Esophagus squamous epithelium (tissue), 5 donors: ENCODE data around the gene MFSD1. TPM values are rescaled to one million over a fixed set of nuclear protein-coding genes. Genes with fewer than 3 reads are reported as not detected.

Source experiments
- DNase-seq: peaks from one replicate; lab custom pipeline; 2025; lab: John Stamatoyannopoulos, UW
- H3K27ac ChIP-seq, 4 donors: fragments of 200-600 bp; sonication (generic); one replicate each; pipeline ENCODE4 v1.5.1; 2016 to 2019; ENCODE audit warnings: mild to moderate bottlenecking in 1 of 4
- H3K27me3 ChIP-seq, 4 donors: fragments of 200-600 bp; sonication (generic); 1 replicate in 3 of 4; 2 replicates in 1 of 4; pipeline versions ENCODE4 v1.5.1 to v1.6.0; 2017 to 2021; ENCODE audit warnings: antibody characterized with exemption in 1 of 4
- H3K36me3 ChIP-seq, 3 donors: fragments of 200-600 bp; sonication (generic); one replicate each; pipeline ENCODE4 v1.5.1; 2016 to 2019
- H3K4me1 ChIP-seq, 3 donors: fragments of 200-600 bp; sonication (generic); one replicate each; pipeline ENCODE4 v1.5.1; 2017 to 2019
- H3K4me3 ChIP-seq, 4 donors: fragments of 200-600 bp; sonication (generic); 1 replicate in 3 of 4; 2 replicates in 1 of 4; pipeline ENCODE4 v1.5.1; 2016 to 2019; ENCODE audit warnings: mild to moderate bottlenecking in 2 of 4, moderate library complexity in 1 of 4
- H3K9me3 ChIP-seq, 3 donors: fragments of 200-600 bp; sonication (generic); one replicate each; pipeline ENCODE4 v1.5.1; 2016 to 2019
- POLR2A ChIP-seq, 4 donors: fragments of 450-650 bp; IDR thresholded peaks; one replicate each; pipeline ENCODE4 v1.6.1; 2017; ENCODE audit warnings: antibody characterized with exemption in 4 of 4, mild to moderate bottlenecking in 4 of 4, moderate library complexity in 3 of 4
- WGBS, 2 donors: methylation state at CpG; one replicate each; pipeline ENCODE4 v1.1.5; 2018; 5-methylcytosine and 5-hydroxymethylcytosine counted together
- intact Hi-C: fragments of 100-400 bp; cut with DNase I; formaldehyde crosslinking; loops from one replicate; pipeline ENCODE4 v1.15.0; 2022
- total RNA-seq, 4 donors: library from RNA; depleted of rRNA; stranded (reverse); fragments of >200 nt; gene quantifications; one replicate each; pipeline ENCODE4 v1.1.0, GENCODE V29; 2016
- TF ChIP-seq, protein P1 (sequence below), 6 experiments: fragments of 450-650 bp in 4 of 6; fragments of 200-600 bp in 2 of 6; sonication (generic) in 2 of 6; IDR thresholded peaks; one replicate each; pipeline ENCODE4 v1.5.1; 2016 to 2019; ENCODE audit warnings: antibody characterized with exemption in 6 of 6, mild to moderate bottlenecking in 4 of 6, moderate library complexity in 4 of 6
- donor health status: DM: yes; HTN: yes; CAD: no.

The MFSD1 gene
- total RNA-seq, 4 donors from 2014 or later: 72.7 to 108 (median 98.2) TPM

GRCh38 chr3:158849757-158850156 lies 47.9 kb downstream of the MFSD1 start:
- H3K9me3 ChIP-seq: no peaks in the 10 kb centered on the region
- TF ChIP-seq POLR2A (IDR thresholded peaks at IDR 0.05): no peak
- TF ChIP-seq, protein P1, sequence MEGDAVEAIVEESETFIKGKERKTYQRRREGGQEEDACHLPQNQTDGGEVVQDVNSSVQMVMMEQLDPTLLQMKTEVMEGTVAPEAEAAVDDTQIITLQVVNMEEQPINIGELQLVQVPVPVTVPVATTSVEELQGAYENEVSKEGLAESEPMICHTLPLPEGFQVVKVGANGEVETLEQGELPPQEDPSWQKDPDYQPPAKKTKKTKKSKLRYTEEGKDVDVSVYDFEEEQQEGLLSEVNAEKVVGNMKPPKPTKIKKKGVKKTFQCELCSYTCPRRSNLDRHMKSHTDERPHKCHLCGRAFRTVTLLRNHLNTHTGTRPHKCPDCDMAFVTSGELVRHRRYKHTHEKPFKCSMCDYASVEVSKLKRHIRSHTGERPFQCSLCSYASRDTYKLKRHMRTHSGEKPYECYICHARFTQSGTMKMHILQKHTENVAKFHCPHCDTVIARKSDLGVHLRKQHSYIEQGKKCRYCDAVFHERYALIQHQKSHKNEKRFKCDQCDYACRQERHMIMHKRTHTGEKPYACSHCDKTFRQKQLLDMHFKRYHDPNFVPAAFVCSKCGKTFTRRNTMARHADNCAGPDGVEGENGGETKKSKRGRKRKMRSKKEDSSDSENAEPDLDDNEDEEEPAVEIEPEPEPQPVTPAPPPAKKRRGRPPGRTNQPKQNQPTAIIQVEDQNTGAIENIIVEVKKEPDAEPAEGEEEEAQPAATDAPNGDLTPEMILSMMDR (IDR thresholded peaks at IDR 0.05): no peak
- H3K36me3 ChIP-seq: no peaks in the 10 kb centered on the region
- peaks cover 0 to 4% (median 0%) of the 10 kb centered on the region in 3 donors for H3K4me1 ChIP-seq
- no peak overlapping the region for H3K4me3 ChIP-seq
- 59 to 67% methylated on average over 3 of the region's 3 CpGs for WGBS, 2 donors
- no peaks in the 10 kb centered on the region for H3K27me3 ChIP-seq
- intact Hi-C loops: loop anchor here (5.0 kb wide), 1 partner anchor 408 kb away; no protein-coding TSS in a partner anchor
- no peak overlapping the region for H3K27ac ChIP-seq
- no peak for DNase-seq

- DNase-seq: no peak
- 78 to 81% methylated on average over 3 of the region's 3 CpGs for WGBS, 2 donors
- TF ChIP-seq POLR2A (IDR thresholded peaks at IDR 0.05): no peak
- TF ChIP-seq, protein P1 (IDR thresholded peaks at IDR 0.05): no peak
- Histone ChIP-seq H3K36me3 (no peaks in the 10 kb centered on the region), H3K4me1 (no peaks in the 10 kb centered on the region), H3K27ac (no peak overlapping the region), H3K27me3 (no peaks in the 10 kb centered on the region), H3K4me3 (no peak overlapping the region), H3K9me3 (no peaks in the 10 kb centered on the region)
- intact Hi-C loops: no loop called here
These were observed 57.5 kb downstream of the MFSD1 start for GRCh38 chr3:158859362-158859761.

GRCh38 chr3:158863247-158863646 lies 61.4 kb downstream of the MFSD1 start:
- WGBS, 2 donors: 69 to 73% methylated on average over 2 of the region's 2 CpGs
- Histone ChIP-seq H3K27me3 (no peaks in the 10 kb centered on the region), H3K4me1 (no peaks in the 10 kb centered on the region), H3K9me3 (no peaks in the 10 kb centered on the region), H3K27ac (no peak overlapping the region), H3K4me3 (no peak overlapping the region), H3K36me3 (no peaks in the 10 kb centered on the region)
- intact Hi-C loops: no loop called here
- TF ChIP-seq, protein P1 (IDR thresholded peaks at IDR 0.05): no peak
- TF ChIP-seq POLR2A (IDR thresholded peaks at IDR 0.05): no peak
- no peak for DNase-seq

GRCh38 chr3:158864492-158864891 lies 62.6 kb downstream of the MFSD1 start:
- TF ChIP-seq, protein P1 (IDR thresholded peaks at IDR 0.05): no peak
- no peak for TF ChIP-seq POLR2A (IDR thresholded peaks at IDR 0.05)

DNA sequence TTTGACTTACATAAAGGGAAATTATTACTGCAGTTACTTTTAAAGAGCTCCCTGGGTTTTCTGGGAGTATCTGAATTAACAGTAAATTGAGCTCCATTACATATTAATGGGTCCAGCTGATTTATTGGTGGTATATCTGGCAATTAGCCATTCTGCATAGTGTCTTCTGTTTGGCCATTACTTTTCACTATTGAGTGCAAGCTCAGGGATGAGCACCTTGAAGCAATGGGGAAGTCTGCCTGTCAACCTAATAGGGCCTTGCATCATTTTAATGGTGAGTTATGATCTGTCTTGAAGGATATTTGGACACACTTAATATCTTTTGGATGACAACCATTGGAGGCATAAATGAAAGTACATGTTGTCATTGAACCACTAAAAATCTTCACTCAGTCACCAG lies 73.8 kb downstream of the MFSD1 start:
- H3K9me3 ChIP-seq: no peaks in the 10 kb centered on the region
- intact Hi-C loops: no loop called here
- H3K27ac ChIP-seq: no peak overlapping the region
- TF ChIP-seq, protein P1 (IDR thresholded peaks at IDR 0.05): no peak
- no peak for TF ChIP-seq POLR2A (IDR thresholded peaks at IDR 0.05)
- no peaks in the 10 kb centered on the region for H3K4me1 ChIP-seq
- no peak for DNase-seq
- H3K4me3 ChIP-seq: no peak overlapping the region
- no peaks in the 10 kb centered on the region for H3K36me3 ChIP-seq
- H3K27me3 ChIP-seq: no peaks in the 10 kb centered on the region

More at GRCh38 chr3:158864492-158864891, 62.6 kb downstream of the MFSD1 start:
- H3K9me3 ChIP-seq: no peaks in the 10 kb centered on the region
- intact Hi-C loops: no loop called here
- DNase-seq: no peak
- H3K27ac ChIP-seq: no peak overlapping the region
- no peaks in the 10 kb centered on the region for H3K4me1 ChIP-seq
- WGBS, 2 donors: 80 to 85% methylated on average over 6 of the region's 6 CpGs
- no peaks in the 10 kb centered on the region for H3K36me3 ChIP-seq
- H3K4me3 ChIP-seq: no peak overlapping the region
- no peaks in the 10 kb centered on the region for H3K27me3 ChIP-seq

Other genes starting within 250 kb of the MFSD1 start
- 1 to 10 TPM; 1.3 to 5.9 (median 1.7) TPM for gene MLF1, start 230.9 kb upstream of the MFSD1 start, total RNA-seq
- gene GFM1, start 157.5 kb upstream of the MFSD1 start, total RNA-seq: 10 to 100 TPM; 23.8 to 59.7 (median 47.2) TPM
- 10 to 100 TPM in 2 of 4 donors, 1 to 10 TPM in 2; 4.7 to 11.1 (median 9.6) TPM for gene LXN, start 129.4 kb upstream of the MFSD1 start, total RNA-seq
- 10 to 100 TPM in 1 of 4 donors, 1 to 10 TPM in 3; 1.4 to 53.3 (median 6.4) TPM for gene RARRES1, start 69.6 kb upstream of the MFSD1 start, total RNA-seq